PFSK-1 (cell line): ENCODE results near the gene DNAAF9.

Experiments
- FOXP2 ChIP-seq: optimal IDR thresholded peaks from 2 replicates; pipeline ENCODE3; 2011; ENCODE audit warnings: borderline replicate concordance, control low read depth, inconsistent platforms; ENCODE audit not compliant: insufficient read depth; ENCODE audit errors: extremely low read length, extremely low read depth
- POLR2AphosphoS5 ChIP-seq: IDR thresholded peaks from 2 replicates; pipeline ENCODE4 v1.6.1; 2012; ENCODE audit warnings: low read depth, mild to moderate bottlenecking, control low read depth, low read length, moderate library complexity
- REST ChIP-seq, 2 experiments: IDR thresholded peaks; 2 replicates each; pipeline versions ENCODE4 v1.6.1 to v1.8.0; 2011 to 2012; ENCODE audit warnings: low read depth in 2 of 2, low read length in 2 of 2, control low read depth in 1 of 2, inconsistent platforms in 1 of 2, mild to moderate bottlenecking in 1 of 2, moderate library complexity in 1 of 2; ENCODE audit not compliant: insufficient read depth in 1 of 2
- SIN3A ChIP-seq: IDR thresholded peaks from 2 replicates; pipeline ENCODE4 v1.6.1; 2012; ENCODE audit warnings: mild to moderate bottlenecking, low read length, moderate library complexity, borderline replicate concordance; ENCODE audit not compliant: insufficient read depth
- TAF1 ChIP-seq: IDR thresholded peaks from 2 replicates; pipeline ENCODE4 v1.6.1; 2012; ENCODE audit warnings: low read length, control low read depth, borderline replicate concordance; ENCODE audit not compliant: insufficient read depth

DNAAF9 gene

DNA sequence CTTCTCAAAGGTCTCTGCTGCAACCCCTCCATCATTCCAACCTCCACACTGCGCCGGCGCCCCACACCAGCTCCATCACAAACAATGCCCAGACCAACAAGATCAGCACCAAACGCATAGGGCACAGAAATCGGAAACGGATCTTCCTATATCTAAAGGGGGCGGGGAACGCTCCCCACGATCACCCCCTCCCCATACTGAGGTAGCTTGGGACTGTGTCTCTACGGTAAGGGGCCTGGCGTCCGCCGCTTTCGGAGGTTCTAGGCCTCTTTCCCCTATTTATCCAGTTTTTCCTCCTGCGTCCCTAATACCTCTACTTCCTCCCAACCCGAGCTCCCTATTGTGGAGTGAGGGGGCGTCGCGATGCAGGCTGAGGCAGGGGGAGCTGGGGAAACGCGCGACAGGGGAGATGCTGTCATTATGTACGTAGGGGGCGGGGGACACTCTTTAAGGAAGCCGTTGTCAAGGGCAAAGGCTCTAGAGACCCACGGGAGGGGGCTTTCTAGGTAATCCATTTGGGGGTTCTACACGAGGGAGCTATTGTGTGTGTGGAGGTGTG is 909 bp downstream of the DNAAF9 start:
- TF ChIP-seq SIN3A (no peak), TAF1 (no peak), FOXP2 (no peak)

GRCh38 chr20:3405696-3406358 is 1.6 kb downstream of the DNAAF9 start:
- TF ChIP-seq FOXP2 (no peak), TAF1 (no peak)

GRCh38 chr20:3405139-3405538 is 2.3 kb downstream of the DNAAF9 start:
- TF ChIP-seq REST (IDR thresholded peaks at IDR 0.05; ENCODE audit: insufficient read depth in 1 of 2, low read depth in 2 of 2, low read length in 2 of 2): no peak
- no peak for TF ChIP-seq TAF1
- TF ChIP-seq FOXP2: no peak
- TF ChIP-seq POLR2AphosphoS5: no peak
- TF ChIP-seq SIN3A: no peak

GRCh38 chr20:3404402-3404801 is 3.1 kb downstream of the DNAAF9 start:
- TF ChIP-seq FOXP2: no peak
- no peak for TF ChIP-seq POLR2AphosphoS5
- no peak for TF ChIP-seq SIN3A
- no peak for TF ChIP-seq REST (IDR thresholded peaks at IDR 0.05; ENCODE audit: insufficient read depth in 1 of 2, low read depth in 2 of 2, low read length in 2 of 2)
- no peak for TF ChIP-seq TAF1

DNA sequence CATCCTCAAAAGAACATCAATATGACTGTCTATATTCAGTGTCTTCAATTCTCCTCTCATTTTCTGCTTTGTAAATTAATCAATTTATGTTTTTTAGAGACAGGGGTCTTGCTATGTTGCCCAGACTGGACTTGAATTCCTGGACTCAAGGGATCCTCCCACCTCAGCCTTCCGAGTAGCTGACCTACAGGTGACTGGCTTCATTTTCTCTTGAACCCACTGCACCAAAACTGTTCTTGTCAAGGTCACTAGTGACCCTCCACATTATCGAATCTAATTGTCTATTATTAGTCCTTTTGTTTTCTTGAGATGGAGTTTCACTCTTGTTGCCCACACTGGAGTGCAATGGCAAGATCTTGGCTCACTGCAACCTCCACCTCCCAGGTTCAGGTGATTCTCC is 3.7 kb downstream of the DNAAF9 start:
- TF ChIP-seq FOXP2: no peak
- no peak for TF ChIP-seq TAF1
- no peak for TF ChIP-seq REST (IDR thresholded peaks at IDR 0.05; ENCODE audit: insufficient read depth in 1 of 2, low read depth in 2 of 2, low read length in 2 of 2)
- no peak for TF ChIP-seq SIN3A
- TF ChIP-seq POLR2AphosphoS5: no peak

DNA sequence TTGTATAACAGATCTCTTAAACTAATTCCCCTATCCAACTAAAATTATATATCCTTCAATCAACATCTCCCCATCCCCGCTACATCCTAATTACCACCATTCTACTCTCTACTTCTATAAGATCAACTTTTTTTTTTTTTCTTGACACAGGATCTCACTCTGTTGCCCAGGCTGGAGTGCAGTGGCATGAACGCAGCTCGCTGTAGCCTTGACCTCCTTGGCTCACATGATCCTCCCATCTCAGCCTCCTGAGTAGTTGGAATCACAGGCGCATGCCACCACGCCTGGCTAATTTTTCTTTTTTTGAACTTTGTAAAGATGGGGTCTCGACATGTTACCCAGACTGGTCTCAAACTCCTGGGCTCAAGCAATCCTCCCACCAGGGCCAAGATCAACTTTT is 5.0 kb downstream of the DNAAF9 start:
- TF ChIP-seq POLR2AphosphoS5 (no peak), REST (IDR thresholded peaks at IDR 0.05; ENCODE audit: insufficient read depth in 1 of 2, low read depth in 2 of 2, low read length in 2 of 2) (no peak), TAF1 (no peak), SIN3A (no peak), FOXP2 (no peak)
